ENCODE measurements around the gene WDR44.

Gene WDR44

GRCh38 chrX:118396113-118396512 lies 50.2 kb downstream of the WDR44 start:
- H2AFZ ChIP-seq (ENCODE audit: low read length) = no peak overlapping the region
- H3K4me1 ChIP-seq (ENCODE audit: control insufficient read depth in 2 of 2, insufficient read depth in 1 of 2, low read depth in 1 of 2, low read length in 2 of 2) = no peaks in the 10 kb centered on the region
- no peak overlapping the region for H4K91ac ChIP-seq (ENCODE audit: low read depth, low read length, poor library complexity)
- no peak overlapping the region for H2BK120ac ChIP-seq (ENCODE audit: low read depth, low read length)
- H2BK12ac ChIP-seq (ENCODE audit: low read length) = no peak overlapping the region
- no CpG with 5 or more reads among the region's 1 CpG for WGBS, 2 donors (ENCODE audit: extremely low coverage in 2 of 2, insufficient read length in 2 of 2, insufficient replicate concordance in 1 of 2)
- no peak overlapping the region for H3K23ac ChIP-seq (ENCODE audit: low read depth, low read length, poor library complexity)
- no peak overlapping the region for H3K4ac ChIP-seq (ENCODE audit: low read length)
- H3K4me3 ChIP-seq (ENCODE audit: low read length in 2 of 2) = no peak overlapping the region
- H3K18ac ChIP-seq (ENCODE audit: low read length) = no peak overlapping the region
- no peak for DNase-seq (ENCODE audit: low spot score)
- no peak overlapping the region for H3K14ac ChIP-seq (ENCODE audit: low read length)
- no peak overlapping the region for H4K8ac ChIP-seq (ENCODE audit: low read depth, low read length)
- no peaks in the 10 kb centered on the region for H3K27me3 ChIP-seq (ENCODE audit: control insufficient read depth in 3 of 3, insufficient read depth in 3 of 3, low read depth in 1 of 3, low read length in 3 of 3)
- no peak overlapping the region for H2BK5ac ChIP-seq (ENCODE audit: low read length)
- H3K9me3 ChIP-seq (replicated peaks in 1 of 2; ENCODE audit: control insufficient read depth in 2 of 2, insufficient read depth in 1 of 2, low read depth in 1 of 2, low read length in 2 of 2) = no peaks in the 10 kb centered on the region
- H3K27ac ChIP-seq (replicated peaks; ENCODE audit: low read length) = no peak overlapping the region
- no peaks in the 10 kb centered on the region for H3K79me1 ChIP-seq (ENCODE audit: low read depth, low read length)
- H3K9ac ChIP-seq (ENCODE audit: low read depth, low read length, poor library complexity) = no peak overlapping the region
- H2BK15ac ChIP-seq (ENCODE audit: low read length) = no peak overlapping the region
- H3K36me3 ChIP-seq (replicated peaks in 1 of 2; ENCODE audit: control insufficient read depth in 2 of 2, insufficient read depth in 2 of 2, low read length in 2 of 2) = peaks cover 0 to 45% of the 10 kb centered on the region in 2 donors
- no peak overlapping the region for H3K4me2 ChIP-seq (ENCODE audit: insufficient read depth, low read length, poor library complexity, severe bottlenecking)
- no peak overlapping the region for H2AK5ac ChIP-seq (ENCODE audit: low read depth, low read length)

- Histone ChIP-seq H3K4ac (ENCODE audit: low read length) (no peak overlapping the region), H3K4me2 (ENCODE audit: insufficient read depth, low read length, poor library complexity, severe bottlenecking) (no peak overlapping the region), H2AFZ (ENCODE audit: low read length) (no peak overlapping the region), H3K27ac (replicated peaks; ENCODE audit: low read length) (no peak overlapping the region), H2BK12ac (ENCODE audit: low read length) (no peak overlapping the region), H4K8ac (ENCODE audit: low read depth, low read length) (no peak overlapping the region), H3K4me3 (ENCODE audit: low read length in 2 of 2) (no peak overlapping the region), H4K91ac (ENCODE audit: low read depth, low read length, poor library complexity) (no peak overlapping the region), H3K9me3 (replicated peaks in 1 of 2; ENCODE audit: control insufficient read depth in 2 of 2, insufficient read depth in 1 of 2, low read depth in 1 of 2, low read length in 2 of 2) (no peaks in the 10 kb centered on the region), H3K14ac (ENCODE audit: low read length) (no peak overlapping the region), H2BK15ac (ENCODE audit: low read length) (no peak overlapping the region), H3K9ac (ENCODE audit: low read depth, low read length, poor library complexity) (no peak overlapping the region), H3K23ac (ENCODE audit: low read depth, low read length, poor library complexity) (no peak overlapping the region), H3K18ac (ENCODE audit: low read length) (no peak overlapping the region), H3K4me1 (ENCODE audit: control insufficient read depth in 2 of 2, insufficient read depth in 1 of 2, low read depth in 1 of 2, low read length in 2 of 2) (no peaks in the 10 kb centered on the region), H3K36me3 (replicated peaks in 1 of 2; ENCODE audit: control insufficient read depth in 2 of 2, insufficient read depth in 2 of 2, low read length in 2 of 2) (peaks cover 0 to 2% of the 10 kb centered on the region in 2 donors), H3K27me3 (ENCODE audit: control insufficient read depth in 3 of 3, insufficient read depth in 3 of 3, low read depth in 1 of 3, low read length in 3 of 3) (no peaks in the 10 kb centered on the region), H3K79me1 (ENCODE audit: low read depth, low read length) (no peaks in the 10 kb centered on the region), H2AK5ac (ENCODE audit: low read depth, low read length) (no peak overlapping the region), H2BK5ac (ENCODE audit: low read length) (no peak overlapping the region), H2BK120ac (ENCODE audit: low read depth, low read length) (no peak overlapping the region)
- DNase-seq (ENCODE audit: low spot score) = no peak
- no CpG with 5 or more reads among the region's 6 CpGs for WGBS, 2 donors (ENCODE audit: extremely low coverage in 2 of 2, insufficient read length in 2 of 2, insufficient replicate concordance in 1 of 2)
Observed at GRCh38 chrX:118418811-118419251, 72.9 kb downstream of the WDR44 start.

GRCh38 chrX:118420462-118420861 lies 74.6 kb downstream of the WDR44 start:
- no CpG with 5 or more reads among the region's 5 CpGs for WGBS, 2 donors (ENCODE audit: extremely low coverage in 2 of 2, insufficient read length in 2 of 2, insufficient replicate concordance in 1 of 2)
- H3K18ac ChIP-seq (ENCODE audit: low read length) = no peak overlapping the region
- H3K23ac ChIP-seq (ENCODE audit: low read depth, low read length, poor library complexity) = no peak overlapping the region
- H3K4ac ChIP-seq (ENCODE audit: low read length) = no peak overlapping the region
- H3K4me2 ChIP-seq (ENCODE audit: insufficient read depth, low read length, poor library complexity, severe bottlenecking) = no peak overlapping the region
- no peak overlapping the region for H3K9ac ChIP-seq (ENCODE audit: low read depth, low read length, poor library complexity)
- no peak overlapping the region for H2BK12ac ChIP-seq (ENCODE audit: low read length)
- no peak overlapping the region for H4K8ac ChIP-seq (ENCODE audit: low read depth, low read length)
- no peak overlapping the region for H3K14ac ChIP-seq (ENCODE audit: low read length)
- H3K27me3 ChIP-seq (ENCODE audit: control insufficient read depth in 3 of 3, insufficient read depth in 3 of 3, low read depth in 1 of 3, low read length in 3 of 3) = no peaks in the 10 kb centered on the region
- H2AFZ ChIP-seq (ENCODE audit: low read length) = no peak overlapping the region
- no peak for DNase-seq (ENCODE audit: low spot score)
- no peak overlapping the region for H4K91ac ChIP-seq (ENCODE audit: low read depth, low read length, poor library complexity)
- H2BK15ac ChIP-seq (ENCODE audit: low read length) = no peak overlapping the region
- no peak overlapping the region for H2BK5ac ChIP-seq (ENCODE audit: low read length)
- peaks cover 0 to 2% of the 10 kb centered on the region in 2 donors for H3K36me3 ChIP-seq (replicated peaks in 1 of 2; ENCODE audit: control insufficient read depth in 2 of 2, insufficient read depth in 2 of 2, low read length in 2 of 2)
- no peak overlapping the region for H2AK5ac ChIP-seq (ENCODE audit: low read depth, low read length)
- no peaks in the 10 kb centered on the region for H3K4me1 ChIP-seq (ENCODE audit: control insufficient read depth in 2 of 2, insufficient read depth in 1 of 2, low read depth in 1 of 2, low read length in 2 of 2)
- no peak overlapping the region for H3K4me3 ChIP-seq (ENCODE audit: low read length in 2 of 2)
- H3K27ac ChIP-seq (replicated peaks; ENCODE audit: low read length) = no peak overlapping the region
- no peak overlapping the region for H2BK120ac ChIP-seq (ENCODE audit: low read depth, low read length)
- no peaks in the 10 kb centered on the region for H3K9me3 ChIP-seq (replicated peaks in 1 of 2; ENCODE audit: control insufficient read depth in 2 of 2, insufficient read depth in 1 of 2, low read depth in 1 of 2, low read length in 2 of 2)
- H3K79me1 ChIP-seq (ENCODE audit: low read depth, low read length) = no peaks in the 10 kb centered on the region

- Histone ChIP-seq H4K8ac (ENCODE audit: low read depth, low read length) (no peak overlapping the region), H3K14ac (ENCODE audit: low read length) (no peak overlapping the region), H3K4me3 (ENCODE audit: low read length in 2 of 2) (no peak overlapping the region), H3K9ac (ENCODE audit: low read depth, low read length, poor library complexity) (no peak overlapping the region), H2BK5ac (ENCODE audit: low read length) (no peak overlapping the region), H3K36me3 (replicated peaks in 1 of 2; ENCODE audit: control insufficient read depth in 2 of 2, insufficient read depth in 2 of 2, low read length in 2 of 2) (peaks cover 0 to 2% of the 10 kb centered on the region in 2 donors), H2BK12ac (ENCODE audit: low read length) (no peak overlapping the region), H3K27ac (replicated peaks; ENCODE audit: low read length) (no peak overlapping the region), H2AK5ac (ENCODE audit: low read depth, low read length) (no peak overlapping the region), H3K4ac (ENCODE audit: low read length) (no peak overlapping the region), H2AFZ (ENCODE audit: low read length) (no peak overlapping the region), H3K4me1 (ENCODE audit: control insufficient read depth in 2 of 2, insufficient read depth in 1 of 2, low read depth in 1 of 2, low read length in 2 of 2) (no peaks in the 10 kb centered on the region), H3K79me1 (ENCODE audit: low read depth, low read length) (no peaks in the 10 kb centered on the region), H2BK15ac (ENCODE audit: low read length) (no peak overlapping the region), H2BK120ac (ENCODE audit: low read depth, low read length) (no peak overlapping the region), H4K91ac (ENCODE audit: low read depth, low read length, poor library complexity) (no peak overlapping the region), H3K4me2 (ENCODE audit: insufficient read depth, low read length, poor library complexity, severe bottlenecking) (no peak overlapping the region), H3K27me3 (ENCODE audit: control insufficient read depth in 3 of 3, insufficient read depth in 3 of 3, low read depth in 1 of 3, low read length in 3 of 3) (no peaks in the 10 kb centered on the region), H3K23ac (ENCODE audit: low read depth, low read length, poor library complexity) (no peak overlapping the region), H3K18ac (ENCODE audit: low read length) (no peak overlapping the region), H3K9me3 (replicated peaks in 1 of 2; ENCODE audit: control insufficient read depth in 2 of 2, insufficient read depth in 1 of 2, low read depth in 1 of 2, low read length in 2 of 2) (no peaks in the 10 kb centered on the region)
- no CpG with 5 or more reads among the region's 4 CpGs for WGBS, 2 donors (ENCODE audit: extremely low coverage in 2 of 2, insufficient read length in 2 of 2, insufficient replicate concordance in 1 of 2)
- no peak for DNase-seq (ENCODE audit: low spot score)
Observed at GRCh38 chrX:118423558-118423957, 77.7 kb downstream of the WDR44 start.
